ENCODE data around the gene EEPD1.
"Not testable (repeated sequence)": the region's sequence is repeated elsewhere in the genome, so short reads cannot be mapped to it uniquely, and the experiment has no call there.

Gene EEPD1

GRCh38 chr7:36318116-36318515, 165.1 kb downstream of the EEPD1 start:
- no peak for DNase-seq (ENCODE audit: low read depth, low spot score)
- Histone ChIP-seq H3K4me1 (ENCODE audit: insufficient read depth, insufficient read length) (peaks cover 3% of the 10 kb centered on the region), H3K36me3 (ENCODE audit: insufficient read depth, insufficient read length, low read length) (no peaks in the 10 kb centered on the region), H3K9ac (ENCODE audit: insufficient read length, low read depth) (no peak overlapping the region), H3K4me3 (ENCODE audit: insufficient read length, low read depth) (no peak overlapping the region), H3K27me3 (ENCODE audit: insufficient read depth, insufficient read length) (no peaks in the 10 kb centered on the region), H3K9me3 (ENCODE audit: insufficient read depth, low read length) (peaks cover 24% of the 10 kb centered on the region)
- TF ChIP-seq YY1 (IDR thresholded peaks at IDR 0.05; ENCODE audit: insufficient read depth, insufficient read length) (no peak), SUZ12 (IDR thresholded peaks at IDR 0.05; ENCODE audit: extremely low read depth, insufficient read depth, insufficient read length) (no peak), ZNF274 (IDR thresholded peaks at IDR 0.05; ENCODE audit: low read depth, low read length) (no peak)

GRCh38 chr7:36321284-36321683, 168.2 kb downstream of the EEPD1 start:
- peaks cover 24% of the 10 kb centered on the region for H3K9me3 ChIP-seq (ENCODE audit: insufficient read depth, low read length)
- H3K4me3 ChIP-seq (ENCODE audit: insufficient read length, low read depth); H3K4me1 ChIP-seq (ENCODE audit: insufficient read depth, insufficient read length); H3K27me3 ChIP-seq (ENCODE audit: insufficient read depth, insufficient read length); DNase-seq (ENCODE audit: low read depth, low spot score); H3K36me3 ChIP-seq (ENCODE audit: insufficient read depth, insufficient read length, low read length); H3K9ac ChIP-seq (ENCODE audit: insufficient read length, low read depth): not testable (repeated sequence)

- Histone ChIP-seq H3K9ac (ENCODE audit: insufficient read length, low read depth) (no peak overlapping the region), H3K36me3 (ENCODE audit: insufficient read depth, insufficient read length, low read length) (no peaks in the 10 kb centered on the region)
- TF ChIP-seq SUZ12 (IDR thresholded peaks at IDR 0.05; ENCODE audit: extremely low read depth, insufficient read depth, insufficient read length) (no peak), YY1 (IDR thresholded peaks at IDR 0.05; ENCODE audit: insufficient read depth, insufficient read length) (no peak)
Measured at GRCh38 chr7:36336390-36336789, 183.3 kb downstream of the EEPD1 start.

GRCh38 chr7:36338256-36338655, 185.2 kb downstream of the EEPD1 start:
- no peak for DNase-seq (ENCODE audit: low read depth, low spot score)
- no peaks in the 10 kb centered on the region for H3K9me3 ChIP-seq (ENCODE audit: insufficient read depth, low read length)
- H3K4me1 ChIP-seq (ENCODE audit: insufficient read depth, insufficient read length): no peaks in the 10 kb centered on the region
- no peaks in the 10 kb centered on the region for H3K36me3 ChIP-seq (ENCODE audit: insufficient read depth, insufficient read length, low read length)
- H3K9ac ChIP-seq (ENCODE audit: insufficient read length, low read depth): no peak overlapping the region
- no peak overlapping the region for H3K4me3 ChIP-seq (ENCODE audit: insufficient read length, low read depth)
- no peaks in the 10 kb centered on the region for H3K27me3 ChIP-seq (ENCODE audit: insufficient read depth, insufficient read length)
- TF ChIP-seq ZNF274 (IDR thresholded peaks at IDR 0.05; ENCODE audit: low read depth, low read length) (no peak), SUZ12 (IDR thresholded peaks at IDR 0.05; ENCODE audit: extremely low read depth, insufficient read depth, insufficient read length) (no peak), YY1 (IDR thresholded peaks at IDR 0.05; ENCODE audit: insufficient read depth, insufficient read length) (no peak)

More at GRCh38 chr7:36336390-36336789, 183.3 kb downstream of the EEPD1 start:
- Histone ChIP-seq H3K9me3 (ENCODE audit: insufficient read depth, low read length) (no peaks in the 10 kb centered on the region), H3K4me3 (ENCODE audit: insufficient read length, low read depth) (no peak overlapping the region), H3K27me3 (ENCODE audit: insufficient read depth, insufficient read length) (no peaks in the 10 kb centered on the region), H3K4me1 (ENCODE audit: insufficient read depth, insufficient read length) (no peaks in the 10 kb centered on the region)
- DNase-seq (ENCODE audit: low read depth, low spot score): no peak

GRCh38 chr7:36343548-36343947, 190.5 kb downstream of the EEPD1 start:
- H3K4me1 ChIP-seq (ENCODE audit: insufficient read depth, insufficient read length): no peaks in the 10 kb centered on the region
- DNase-seq (ENCODE audit: low read depth, low spot score): no peak
- H3K36me3 ChIP-seq (ENCODE audit: insufficient read depth, insufficient read length, low read length): no peaks in the 10 kb centered on the region
- no peak for TF ChIP-seq YY1 (IDR thresholded peaks at IDR 0.05; ENCODE audit: insufficient read depth, insufficient read length)
- no peak for TF ChIP-seq SUZ12 (IDR thresholded peaks at IDR 0.05; ENCODE audit: extremely low read depth, insufficient read depth, insufficient read length)
- TF ChIP-seq ZNF274 (IDR thresholded peaks at IDR 0.05; ENCODE audit: low read depth, low read length): no peak
- no peak overlapping the region for H3K4me3 ChIP-seq (ENCODE audit: insufficient read length, low read depth)
- H3K27me3 ChIP-seq (ENCODE audit: insufficient read depth, insufficient read length): no peaks in the 10 kb centered on the region
- H3K9me3 ChIP-seq (ENCODE audit: insufficient read depth, low read length): peaks cover 4% of the 10 kb centered on the region; the same call in 1 of the 2 replicates
- no peak overlapping the region for H3K9ac ChIP-seq (ENCODE audit: insufficient read length, low read depth)

- Histone ChIP-seq H3K36me3 (ENCODE audit: insufficient read depth, insufficient read length, low read length) (no peaks in the 10 kb centered on the region), H3K4me1 (ENCODE audit: insufficient read depth, insufficient read length) (no peaks in the 10 kb centered on the region), H3K4me3 (ENCODE audit: insufficient read length, low read depth) (no peak overlapping the region), H3K9ac (ENCODE audit: insufficient read length, low read depth) (no peak overlapping the region), H3K9me3 (ENCODE audit: insufficient read depth, low read length) (peaks cover 4% of the 10 kb centered on the region; the same call in 1 of the 2 replicates), H3K27me3 (ENCODE audit: insufficient read depth, insufficient read length) (no peaks in the 10 kb centered on the region)
- no peak for DNase-seq (ENCODE audit: low read depth, low spot score)
- no peak for TF ChIP-seq ZNF274 (IDR thresholded peaks at IDR 0.05; ENCODE audit: low read depth, low read length)
- no peak for TF ChIP-seq YY1 (IDR thresholded peaks at IDR 0.05; ENCODE audit: insufficient read depth, insufficient read length)
- TF ChIP-seq SUZ12 (IDR thresholded peaks at IDR 0.05; ENCODE audit: extremely low read depth, insufficient read depth, insufficient read length): no peak
Measured at GRCh38 chr7:36344622-36345021, 191.6 kb downstream of the EEPD1 start.

GRCh38 chr7:36346260-36346831, 193.3 kb downstream of the EEPD1 start:
- Histone ChIP-seq H3K4me3 (ENCODE audit: insufficient read length, low read depth) (no peak overlapping the region), H3K27me3 (ENCODE audit: insufficient read depth, insufficient read length) (no peaks in the 10 kb centered on the region), H3K4me1 (ENCODE audit: insufficient read depth, insufficient read length) (no peaks in the 10 kb centered on the region), H3K9ac (ENCODE audit: insufficient read length, low read depth) (no peak overlapping the region), H3K36me3 (ENCODE audit: insufficient read depth, insufficient read length, low read length) (no peaks in the 10 kb centered on the region), H3K9me3 (ENCODE audit: insufficient read depth, low read length) (peaks cover 4% of the 10 kb centered on the region; the same call in 1 of the 2 replicates)
- no peak for DNase-seq (ENCODE audit: low read depth, low spot score)
- no peak for TF ChIP-seq ZNF274 (IDR thresholded peaks at IDR 0.05; ENCODE audit: low read depth, low read length)
- no peak for TF ChIP-seq SUZ12 (IDR thresholded peaks at IDR 0.05; ENCODE audit: extremely low read depth, insufficient read depth, insufficient read length)
- TF ChIP-seq YY1 (IDR thresholded peaks at IDR 0.05; ENCODE audit: insufficient read depth, insufficient read length): no peak
